ENCODE results near the gene MRGPRG.

DNA sequence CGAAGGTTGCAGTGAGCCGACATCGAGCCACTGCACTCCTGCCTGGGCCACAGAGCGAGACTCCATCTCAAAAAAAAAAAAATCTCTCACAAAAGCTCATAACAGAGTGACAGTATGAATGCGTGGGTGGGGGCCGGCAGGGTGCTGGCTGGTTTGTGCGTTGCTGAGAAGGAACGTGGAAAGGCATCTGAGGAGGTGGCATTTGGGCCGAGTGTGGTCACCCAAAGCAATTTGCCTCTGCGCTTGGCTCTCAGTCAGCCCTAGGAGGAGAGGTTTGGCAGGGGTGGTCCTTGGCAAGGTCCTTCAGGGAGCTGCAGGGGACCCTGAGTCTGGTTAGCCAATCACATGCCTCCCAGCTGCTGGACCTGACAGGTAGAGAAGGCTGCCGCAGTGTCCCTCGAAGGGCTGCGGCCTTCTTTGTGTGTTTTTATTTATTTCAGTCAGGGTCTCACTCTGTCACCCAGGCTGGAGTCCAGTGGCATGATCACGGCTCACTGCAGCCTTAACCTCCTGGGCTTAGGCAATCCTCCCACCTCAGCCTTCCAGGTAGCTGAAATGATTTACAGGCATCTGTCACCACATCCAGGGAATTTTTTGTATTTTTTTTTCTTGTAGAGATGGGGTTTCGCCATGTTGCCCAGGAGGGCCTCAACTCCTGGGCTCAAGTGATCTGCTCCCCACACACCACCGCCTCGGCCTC lies 30.0 kb downstream of the MRGPRG start:
- TF ChIP-seq, protein P1, sequence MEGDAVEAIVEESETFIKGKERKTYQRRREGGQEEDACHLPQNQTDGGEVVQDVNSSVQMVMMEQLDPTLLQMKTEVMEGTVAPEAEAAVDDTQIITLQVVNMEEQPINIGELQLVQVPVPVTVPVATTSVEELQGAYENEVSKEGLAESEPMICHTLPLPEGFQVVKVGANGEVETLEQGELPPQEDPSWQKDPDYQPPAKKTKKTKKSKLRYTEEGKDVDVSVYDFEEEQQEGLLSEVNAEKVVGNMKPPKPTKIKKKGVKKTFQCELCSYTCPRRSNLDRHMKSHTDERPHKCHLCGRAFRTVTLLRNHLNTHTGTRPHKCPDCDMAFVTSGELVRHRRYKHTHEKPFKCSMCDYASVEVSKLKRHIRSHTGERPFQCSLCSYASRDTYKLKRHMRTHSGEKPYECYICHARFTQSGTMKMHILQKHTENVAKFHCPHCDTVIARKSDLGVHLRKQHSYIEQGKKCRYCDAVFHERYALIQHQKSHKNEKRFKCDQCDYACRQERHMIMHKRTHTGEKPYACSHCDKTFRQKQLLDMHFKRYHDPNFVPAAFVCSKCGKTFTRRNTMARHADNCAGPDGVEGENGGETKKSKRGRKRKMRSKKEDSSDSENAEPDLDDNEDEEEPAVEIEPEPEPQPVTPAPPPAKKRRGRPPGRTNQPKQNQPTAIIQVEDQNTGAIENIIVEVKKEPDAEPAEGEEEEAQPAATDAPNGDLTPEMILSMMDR (IDR thresholded peaks at IDR 0.05; ENCODE audit: borderline replicate concordance, extremely low read depth, low read length, poor library complexity, severe bottlenecking): no peak
- TF ChIP-seq EZH2 (IDR thresholded peaks at IDR 0.05; ENCODE audit: borderline replicate concordance, low read depth, low read length, severe bottlenecking): no peak
